ENCODE measurements around the gene HPSE2.

Gene HPSE2

GRCh38 chr10:98627711-98628110 lies 607.9 kb downstream of the HPSE2 start:
- no peak for FAIRE-seq
- TF ChIP-seq TAF1 (IDR thresholded peaks at IDR 0.05; ENCODE audit: borderline replicate concordance, low read depth, low read length) (no peak), POLR2A (IDR thresholded peaks at IDR 0.05; ENCODE audit: low read depth, low read length) (no peak), POLR2AphosphoS5 (IDR thresholded peaks at IDR 0.05; ENCODE audit: low read depth, low read length) (no peak)

GRCh38 chr10:98624963-98625362 lies 610.7 kb downstream of the HPSE2 start:
- TF ChIP-seq POLR2A (IDR thresholded peaks at IDR 0.05; ENCODE audit: low read depth, low read length): no peak
- TF ChIP-seq TAF1 (IDR thresholded peaks at IDR 0.05; ENCODE audit: borderline replicate concordance, low read depth, low read length): no peak
- no peak for TF ChIP-seq POLR2AphosphoS5 (IDR thresholded peaks at IDR 0.05; ENCODE audit: low read depth, low read length)
- FAIRE-seq (no peak), DNase-seq (ENCODE audit: insufficient read length) (no peak)

More at GRCh38 chr10:98627711-98628110, 607.9 kb downstream of the HPSE2 start:
- DNase-seq (ENCODE audit: insufficient read length): no peak

- no peak for FAIRE-seq
- no peak for DNase-seq (ENCODE audit: insufficient read length)
- TF ChIP-seq TAF1 (IDR thresholded peaks at IDR 0.05; ENCODE audit: borderline replicate concordance, low read depth, low read length): no peak
- TF ChIP-seq POLR2AphosphoS5 (IDR thresholded peaks at IDR 0.05; ENCODE audit: low read depth, low read length): no peak
- no peak for TF ChIP-seq POLR2A (IDR thresholded peaks at IDR 0.05; ENCODE audit: low read depth, low read length)
These were observed 612.5 kb downstream of the HPSE2 start for GRCh38 chr10:98623176-98623575.

- TF ChIP-seq POLR2A (IDR thresholded peaks at IDR 0.05; ENCODE audit: low read depth, low read length) (no peak), TAF1 (IDR thresholded peaks at IDR 0.05; ENCODE audit: borderline replicate concordance, low read depth, low read length) (no peak), POLR2AphosphoS5 (IDR thresholded peaks at IDR 0.05; ENCODE audit: low read depth, low read length) (no peak)
- DNase-seq (ENCODE audit: insufficient read length) (no peak), FAIRE-seq (no peak)
These were observed 614.0 kb downstream of the HPSE2 start for GRCh38 chr10:98621630-98622029.

GRCh38 chr10:98620503-98620902 lies 615.1 kb downstream of the HPSE2 start:
- TF ChIP-seq POLR2AphosphoS5 (IDR thresholded peaks at IDR 0.05; ENCODE audit: low read depth, low read length): no peak
- TF ChIP-seq POLR2A (IDR thresholded peaks at IDR 0.05; ENCODE audit: low read depth, low read length): no peak
- TF ChIP-seq TAF1 (IDR thresholded peaks at IDR 0.05; ENCODE audit: borderline replicate concordance, low read depth, low read length): no peak
- FAIRE-seq (no peak), DNase-seq (ENCODE audit: insufficient read length) (no peak)

- DNase-seq (ENCODE audit: insufficient read length): no peak
- TF ChIP-seq POLR2AphosphoS5 (IDR thresholded peaks at IDR 0.05; ENCODE audit: low read depth, low read length) (no peak), POLR2A (IDR thresholded peaks at IDR 0.05; ENCODE audit: low read depth, low read length) (no peak), TAF1 (IDR thresholded peaks at IDR 0.05; ENCODE audit: borderline replicate concordance, low read depth, low read length) (no peak)
- FAIRE-seq: no peak
These were observed 616.2 kb downstream of the HPSE2 start for GRCh38 chr10:98619446-98619845.

GRCh38 chr10:98617906-98618520 lies 617.6 kb downstream of the HPSE2 start:
- no peak for FAIRE-seq
- DNase-seq (ENCODE audit: insufficient read length): no peak
- no peak for TF ChIP-seq POLR2A (IDR thresholded peaks at IDR 0.05; ENCODE audit: low read depth, low read length)
- TF ChIP-seq TAF1 (IDR thresholded peaks at IDR 0.05; ENCODE audit: borderline replicate concordance, low read depth, low read length): no peak
- no peak for TF ChIP-seq POLR2AphosphoS5 (IDR thresholded peaks at IDR 0.05; ENCODE audit: low read depth, low read length)

- TF ChIP-seq POLR2AphosphoS5 (IDR thresholded peaks at IDR 0.05; ENCODE audit: low read depth, low read length) (no peak), POLR2A (IDR thresholded peaks at IDR 0.05; ENCODE audit: low read depth, low read length) (no peak), TAF1 (IDR thresholded peaks at IDR 0.05; ENCODE audit: borderline replicate concordance, low read depth, low read length) (no peak)
- FAIRE-seq (no peak), DNase-seq (ENCODE audit: insufficient read length) (no peak)
These were observed 622.2 kb downstream of the HPSE2 start for GRCh38 chr10:98613446-98613845.

- TF ChIP-seq TAF1 (IDR thresholded peaks at IDR 0.05; ENCODE audit: borderline replicate concordance, low read depth, low read length): no peak
- TF ChIP-seq POLR2AphosphoS5 (IDR thresholded peaks at IDR 0.05; ENCODE audit: low read depth, low read length): no peak
- no peak for TF ChIP-seq POLR2A (IDR thresholded peaks at IDR 0.05; ENCODE audit: low read depth, low read length)
These were observed 624.2 kb downstream of the HPSE2 start for GRCh38 chr10:98611436-98611835.

GRCh38 chr10:98610836-98611235 lies 624.8 kb downstream of the HPSE2 start:
- FAIRE-seq: no peak
- TF ChIP-seq POLR2A (IDR thresholded peaks at IDR 0.05; ENCODE audit: low read depth, low read length): no peak
- no peak for TF ChIP-seq TAF1 (IDR thresholded peaks at IDR 0.05; ENCODE audit: borderline replicate concordance, low read depth, low read length)
- no peak for TF ChIP-seq POLR2AphosphoS5 (IDR thresholded peaks at IDR 0.05; ENCODE audit: low read depth, low read length)
- DNase-seq (ENCODE audit: insufficient read length): no peak

More at GRCh38 chr10:98611436-98611835, 624.2 kb downstream of the HPSE2 start:
- DNase-seq (ENCODE audit: insufficient read length): no peak
- FAIRE-seq: no peak

GRCh38 chr10:98610301-98610700 lies 625.4 kb downstream of the HPSE2 start:
- TF ChIP-seq TAF1 (IDR thresholded peaks at IDR 0.05; ENCODE audit: borderline replicate concordance, low read depth, low read length) (no peak), POLR2AphosphoS5 (IDR thresholded peaks at IDR 0.05; ENCODE audit: low read depth, low read length) (no peak), POLR2A (IDR thresholded peaks at IDR 0.05; ENCODE audit: low read depth, low read length) (no peak)
- DNase-seq (ENCODE audit: insufficient read length): no peak
- no peak for FAIRE-seq

GRCh38 chr10:98609265-98609664 lies 626.4 kb downstream of the HPSE2 start:
- no peak for FAIRE-seq
- DNase-seq (ENCODE audit: insufficient read length): no peak

More at GRCh38 chr10:98609265-98609664, 626.4 kb downstream of the HPSE2 start:
- TF ChIP-seq POLR2AphosphoS5 (IDR thresholded peaks at IDR 0.05; ENCODE audit: low read depth, low read length): no peak
